ENCODE results near the gene THUMPD3.

The THUMPD3 gene, protein sequence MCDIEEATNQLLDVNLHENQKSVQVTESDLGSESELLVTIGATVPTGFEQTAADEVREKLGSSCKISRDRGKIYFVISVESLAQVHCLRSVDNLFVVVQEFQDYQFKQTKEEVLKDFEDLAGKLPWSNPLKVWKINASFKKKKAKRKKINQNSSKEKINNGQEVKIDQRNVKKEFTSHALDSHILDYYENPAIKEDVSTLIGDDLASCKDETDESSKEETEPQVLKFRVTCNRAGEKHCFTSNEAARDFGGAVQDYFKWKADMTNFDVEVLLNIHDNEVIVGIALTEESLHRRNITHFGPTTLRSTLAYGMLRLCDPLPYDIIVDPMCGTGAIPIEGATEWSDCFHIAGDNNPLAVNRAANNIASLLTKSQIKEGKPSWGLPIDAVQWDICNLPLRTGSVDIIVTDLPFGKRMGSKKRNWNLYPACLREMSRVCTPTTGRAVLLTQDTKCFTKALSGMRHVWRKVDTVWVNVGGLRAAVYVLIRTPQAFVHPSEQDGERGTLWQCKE

DNA sequence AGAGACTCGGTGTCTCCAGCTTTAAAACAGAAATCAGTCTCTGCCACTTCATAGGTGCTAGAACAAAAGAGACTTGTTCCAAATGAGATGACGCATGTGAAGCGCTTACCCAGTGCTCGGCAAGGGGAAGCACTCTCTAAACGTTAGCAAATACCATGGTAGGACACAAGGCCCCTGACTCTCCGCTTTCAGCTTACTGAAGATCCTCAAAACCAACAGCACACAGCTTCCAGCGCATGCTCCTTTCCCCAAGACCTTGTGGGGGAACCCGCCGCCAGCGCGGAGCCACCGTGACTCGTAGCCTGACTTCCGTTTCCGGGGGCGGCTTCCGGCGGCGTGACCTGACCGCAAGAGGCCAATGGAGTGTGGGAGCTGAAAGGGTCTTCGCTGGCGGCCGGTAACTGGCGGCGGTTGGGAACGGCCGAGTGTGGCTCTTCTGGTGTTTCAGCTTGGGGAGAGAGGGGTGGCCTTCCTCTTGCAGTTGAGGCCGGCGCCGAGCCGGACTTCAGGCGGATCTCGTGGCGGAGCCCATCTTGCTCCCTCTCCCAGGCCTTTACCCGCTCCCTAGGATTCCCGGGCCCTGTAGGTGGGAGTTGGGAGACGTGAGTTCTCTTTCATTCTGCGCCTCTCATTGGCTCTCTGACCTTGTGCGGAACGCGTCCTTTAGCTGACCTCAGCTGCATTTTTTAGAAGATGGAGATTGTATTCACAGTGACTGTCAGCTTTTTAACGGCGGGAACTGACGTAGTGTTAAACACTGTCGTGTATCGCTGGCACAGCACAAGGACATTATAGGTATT, at the start of gene THUMPD3:
THUMPD3 (plus strand) TSS at position 324 of the 800 bp plus-strand sequence. CDS start 2,015 bp downstream, outside the sequence.
- peak; percentile 88 for DNase-seq (ENCODE audit: low spot score)

DNA sequence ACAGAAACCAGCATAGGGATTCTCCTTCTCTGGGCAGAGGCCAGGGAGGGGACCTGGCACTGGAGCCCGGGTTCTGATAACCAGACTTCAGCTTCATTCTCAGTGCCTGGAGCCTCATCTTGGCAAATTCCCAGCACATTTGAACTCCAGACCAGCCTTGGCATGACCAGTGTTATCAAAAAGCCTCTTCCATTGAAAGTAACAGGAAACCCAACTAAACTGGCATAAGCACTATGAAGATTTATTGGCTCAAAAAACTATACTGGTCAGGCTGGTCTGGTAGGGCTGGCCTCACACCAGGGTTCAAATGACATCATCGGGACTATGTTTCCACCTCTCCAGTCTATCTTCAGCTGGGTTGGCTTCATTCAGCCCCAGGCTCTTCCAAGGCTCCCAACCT, 48.1 kb upstream of the THUMPD3 start:
- no peak for DNase-seq (ENCODE audit: low spot score)

DNA sequence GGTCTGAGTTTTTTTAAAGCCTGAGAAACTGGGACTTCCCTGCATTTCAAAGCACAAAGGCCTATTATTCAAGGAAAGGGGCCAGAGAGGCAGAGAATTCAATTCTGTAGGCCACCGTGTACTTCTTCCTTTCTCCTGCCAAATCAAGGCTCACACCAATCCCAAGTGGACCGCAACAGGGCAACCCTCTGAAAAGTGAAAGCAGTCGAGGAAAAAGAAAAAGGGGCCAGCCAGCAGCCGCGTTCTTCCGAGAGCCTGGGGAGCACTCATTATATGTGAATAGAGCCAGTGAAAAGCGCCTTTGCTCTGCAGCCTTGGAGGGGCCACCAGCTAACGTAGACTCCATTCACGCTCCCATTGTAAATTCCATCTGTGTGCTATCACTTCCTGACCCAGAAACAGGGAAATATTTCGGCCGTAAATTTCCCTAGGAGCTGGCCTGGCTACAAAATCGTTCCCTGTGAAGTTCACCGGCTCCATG, 45.9 kb upstream of the THUMPD3 start:
- no peak for DNase-seq (ENCODE audit: low spot score)

DNA sequence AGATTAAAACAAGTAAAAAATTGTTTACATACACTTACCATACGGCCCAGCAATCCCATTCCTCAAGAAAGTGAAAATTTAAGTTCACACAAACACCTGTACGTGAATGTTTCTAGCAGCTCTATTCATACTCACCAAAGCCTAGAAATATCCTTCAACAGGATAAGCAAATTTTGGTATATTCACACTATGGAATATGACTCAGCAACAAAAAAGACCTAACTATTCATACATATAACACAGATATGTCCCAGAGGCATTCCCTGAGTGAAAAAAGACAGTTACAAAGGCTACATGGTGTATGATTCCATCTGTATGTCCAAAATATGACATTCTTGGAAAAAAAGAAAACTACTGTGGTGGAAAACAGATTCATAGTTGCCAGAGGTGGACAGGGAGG, 40.1 kb upstream of the THUMPD3 start:
- no peak for DNase-seq (ENCODE audit: low spot score)

DNA sequence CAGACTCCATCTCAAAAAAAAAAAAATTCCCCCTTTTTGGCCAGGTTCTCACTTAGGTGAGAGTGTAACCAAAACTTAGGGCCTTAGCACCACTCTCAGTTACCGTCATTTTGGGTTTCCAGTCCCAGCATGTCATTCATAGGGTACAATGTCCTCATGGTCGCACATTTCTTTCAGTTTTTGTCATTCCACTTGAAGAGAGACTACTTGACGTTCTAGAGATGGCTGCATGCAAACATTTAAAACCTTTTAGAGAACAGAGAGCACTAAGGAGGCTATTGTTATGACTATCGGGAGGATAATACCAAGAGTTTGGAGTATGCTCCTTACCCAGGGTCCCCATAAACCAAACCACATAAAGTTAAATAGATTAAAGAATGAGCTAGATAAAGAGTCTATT, 37.9 kb upstream of the THUMPD3 start:
- DNase-seq (ENCODE audit: low spot score) = no peak

DNA sequence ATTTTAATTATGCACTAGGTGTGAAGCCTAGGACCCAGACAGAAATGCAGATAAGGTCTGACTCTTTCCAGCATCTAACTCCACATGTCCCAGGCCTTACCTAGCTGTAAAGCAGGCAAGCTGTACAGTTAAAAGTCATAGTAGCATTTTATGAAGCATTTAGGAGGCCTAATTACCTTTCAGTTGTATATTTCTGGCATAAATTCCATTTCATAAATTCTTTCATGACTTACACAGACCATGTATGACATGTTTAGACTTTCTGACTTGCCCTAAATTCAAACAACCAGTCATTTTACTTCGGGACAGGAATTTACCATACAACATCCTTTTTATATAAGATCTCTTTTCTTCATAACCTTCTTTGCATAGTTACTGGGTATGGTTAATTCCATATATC, 35.3 kb upstream of the THUMPD3 start:
- DNase-seq (ENCODE audit: low spot score) = no peak

DNA sequence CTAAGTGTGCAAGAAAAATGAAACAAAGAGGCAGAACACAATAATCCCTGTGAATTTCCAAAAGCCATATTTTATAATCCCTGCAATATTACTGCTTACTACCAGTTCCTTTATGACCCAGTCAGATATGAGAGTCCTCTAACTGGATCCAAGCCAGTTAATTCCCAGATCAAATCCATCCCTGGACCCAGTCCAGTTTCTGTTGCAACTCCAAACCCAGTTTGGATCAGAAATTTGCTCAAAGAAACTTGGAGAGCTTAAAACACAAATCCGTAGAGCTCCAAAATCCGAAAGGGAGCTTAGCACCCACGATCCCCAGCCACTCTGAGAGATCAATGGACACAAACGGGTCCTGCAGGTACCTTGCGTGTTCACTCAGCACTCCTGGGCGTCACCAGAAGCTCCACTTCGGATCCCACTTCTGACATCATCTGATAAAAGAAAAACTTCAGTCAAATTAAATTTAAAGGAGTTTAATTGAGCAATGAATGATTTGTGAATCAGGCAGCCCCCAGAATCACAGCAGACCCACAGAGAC, 32.6 kb upstream of the THUMPD3 start:
- no peak for DNase-seq (ENCODE audit: low spot score)

DNA sequence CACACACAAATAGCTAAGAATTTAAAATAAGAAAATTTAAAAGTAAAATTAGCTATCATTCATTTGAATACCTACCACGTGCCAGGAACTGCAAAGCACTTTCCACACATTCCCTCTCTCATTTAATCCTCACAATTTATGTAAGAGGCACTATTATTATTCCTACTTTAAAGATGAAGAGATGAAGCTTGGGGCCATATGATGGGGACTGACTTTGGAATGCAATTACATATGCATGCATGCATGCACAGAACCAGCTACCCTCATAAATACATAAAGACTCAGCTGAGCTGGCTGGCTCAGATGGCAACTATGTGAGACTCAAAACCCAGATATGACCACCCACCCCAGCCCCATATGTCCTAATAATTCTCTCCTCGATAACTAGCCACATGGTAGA, 31.7 kb upstream of the THUMPD3 start:
- no peak for DNase-seq (ENCODE audit: low spot score)

DNA sequence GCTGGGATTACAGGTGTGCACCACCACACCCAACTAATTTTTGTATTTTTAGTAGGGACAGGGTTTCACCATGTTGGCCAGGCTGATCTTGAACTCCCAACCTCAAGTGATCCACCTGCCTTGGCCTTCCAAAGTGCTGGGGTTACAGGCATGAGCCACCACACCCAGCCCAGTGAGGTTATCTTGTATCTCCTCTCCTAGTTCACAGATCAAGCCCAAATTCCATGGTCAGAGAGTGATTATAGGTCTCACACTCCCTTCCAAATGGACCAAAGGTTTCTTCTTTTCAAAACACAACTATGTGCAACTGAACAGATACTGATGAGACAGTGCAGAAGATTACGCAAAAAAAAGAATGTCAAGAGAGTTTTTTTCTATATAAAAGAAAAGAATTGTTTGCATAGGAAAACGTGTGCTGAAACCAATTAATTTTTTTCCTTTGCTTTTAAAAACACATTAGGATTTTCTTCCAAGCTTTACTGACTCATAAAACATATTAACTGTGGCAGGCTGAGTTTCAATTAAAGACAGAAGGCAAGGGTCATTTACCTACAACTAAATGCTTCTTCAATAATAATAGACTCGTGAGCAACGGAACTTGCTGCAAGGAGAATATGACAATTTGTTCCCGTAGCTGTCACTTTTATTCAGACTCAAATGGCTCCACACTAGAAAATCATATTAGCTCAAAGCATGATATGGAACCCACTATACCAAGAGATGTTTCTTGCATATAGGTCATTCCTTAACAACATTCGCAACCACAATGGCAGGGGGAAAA, 30.4 kb upstream of the THUMPD3 start:
- no peak for DNase-seq (ENCODE audit: low spot score)

DNA sequence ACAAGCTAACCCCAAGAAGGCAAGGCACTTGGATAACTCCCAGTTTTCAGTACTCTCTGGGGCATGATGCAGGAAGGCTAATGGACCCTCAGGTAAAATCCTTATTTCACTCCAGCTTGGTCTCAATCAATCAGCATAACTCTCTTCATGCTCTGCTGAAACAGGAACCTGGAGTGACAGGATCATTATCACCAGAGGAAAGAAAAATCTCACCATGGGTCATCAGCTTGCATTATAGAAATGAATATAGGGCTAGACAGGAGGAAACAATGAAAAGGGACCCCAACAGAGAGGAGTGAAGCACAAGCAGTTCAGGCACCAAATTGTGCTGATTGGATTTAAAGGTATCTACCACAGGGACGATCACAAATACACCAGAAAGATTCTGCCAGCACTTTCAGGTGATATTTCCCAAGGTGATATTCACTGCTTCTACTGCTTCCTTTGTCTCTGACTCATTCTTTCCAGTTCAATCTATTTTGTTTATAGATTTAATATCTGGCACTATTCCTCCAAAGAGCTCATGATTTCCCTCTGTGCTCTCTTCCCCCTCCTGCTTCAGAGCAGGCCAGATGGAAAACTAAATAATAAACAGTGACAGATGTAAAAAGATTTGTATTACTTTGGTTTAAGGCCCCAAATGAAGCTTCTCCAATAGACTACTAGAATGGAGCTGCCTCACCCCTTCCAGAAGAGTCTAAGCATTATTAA, 22.9 kb upstream of the THUMPD3 start:
- DNase-seq (ENCODE audit: low spot score) = no peak

DNA sequence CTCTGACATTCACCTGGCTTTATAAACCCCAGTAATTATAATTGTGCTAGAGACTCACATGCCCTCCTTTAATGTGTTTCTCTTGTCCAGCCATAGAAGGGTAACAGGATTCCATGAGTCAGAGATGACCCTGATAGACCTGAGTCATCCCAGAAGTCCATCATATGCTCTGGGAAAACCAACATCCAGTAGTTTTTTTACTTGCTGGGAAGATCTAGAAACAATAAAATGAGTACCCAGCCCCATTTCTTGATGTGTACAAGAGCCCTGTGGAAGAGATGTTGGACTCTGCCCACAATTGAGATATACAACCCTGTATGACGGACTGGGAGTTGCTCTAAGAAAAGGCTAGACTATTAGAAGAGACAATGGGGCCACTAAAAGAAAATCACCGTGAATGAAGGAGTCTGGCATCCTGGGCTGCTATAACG, 22.4 kb upstream of the THUMPD3 start:
- DNase-seq (ENCODE audit: low spot score) = peak; percentile 40

DNA sequence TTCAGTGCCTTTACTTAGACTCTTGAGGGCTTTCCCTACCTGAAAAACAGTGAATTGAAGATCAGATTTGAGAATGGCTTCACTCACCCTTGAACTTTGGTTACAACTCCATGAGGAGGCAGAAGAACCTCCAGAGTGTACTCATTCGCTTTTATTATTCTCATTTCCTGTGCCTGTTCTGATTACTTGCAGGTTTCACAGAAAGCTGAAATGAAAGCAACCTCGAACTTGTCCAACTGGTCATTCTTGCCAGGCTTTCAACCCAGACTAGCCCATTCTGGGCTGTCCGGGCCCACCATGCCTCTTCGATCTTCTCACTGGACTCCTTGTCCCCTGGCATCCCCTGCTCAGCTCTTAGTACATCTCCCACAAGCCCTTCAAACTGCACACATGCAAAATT, 20.2 kb upstream of the THUMPD3 start:
- DNase-seq (ENCODE audit: low spot score) = no peak

DNA sequence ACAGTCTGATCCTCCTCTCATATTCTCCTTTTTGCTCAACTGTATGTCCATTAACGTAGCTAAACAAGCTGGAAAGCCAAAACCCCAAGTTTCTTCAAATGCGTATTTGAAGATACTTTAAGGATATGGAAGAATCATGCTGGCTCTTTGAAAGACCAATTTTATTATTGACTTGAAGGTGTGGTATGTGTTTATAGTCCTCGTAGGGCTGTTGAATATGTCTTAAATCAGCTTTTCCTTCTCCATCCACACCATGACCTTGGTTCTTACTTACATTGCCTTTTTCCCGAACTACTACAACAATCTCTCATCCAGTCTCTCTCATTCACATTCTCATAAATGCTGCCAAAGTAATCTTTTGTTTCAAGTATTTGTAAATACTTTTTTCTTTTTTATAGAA, 19.7 kb upstream of the THUMPD3 start:
- DNase-seq (ENCODE audit: low spot score) = no peak

DNA sequence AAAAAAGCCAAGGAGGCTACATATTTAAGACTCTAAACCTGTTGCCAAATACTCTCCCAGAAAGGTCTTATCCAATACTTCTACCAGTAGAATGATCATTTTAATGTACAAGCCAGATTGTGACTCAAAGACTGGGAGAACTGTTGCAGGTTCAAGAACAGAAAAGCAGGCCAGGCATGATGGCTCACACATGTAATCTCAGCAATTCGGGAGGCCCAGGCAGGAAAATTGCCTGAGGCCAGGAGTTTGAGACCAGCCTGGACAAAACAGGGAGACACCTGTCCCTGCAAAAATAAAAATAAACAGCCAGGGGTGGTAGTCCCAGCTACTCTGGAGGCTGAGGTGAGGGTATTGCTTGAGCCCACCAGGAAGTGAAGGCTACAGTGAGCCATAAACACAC, 17.8 kb upstream of the THUMPD3 start:
- DNase-seq (ENCODE audit: low spot score) = no peak

DNA sequence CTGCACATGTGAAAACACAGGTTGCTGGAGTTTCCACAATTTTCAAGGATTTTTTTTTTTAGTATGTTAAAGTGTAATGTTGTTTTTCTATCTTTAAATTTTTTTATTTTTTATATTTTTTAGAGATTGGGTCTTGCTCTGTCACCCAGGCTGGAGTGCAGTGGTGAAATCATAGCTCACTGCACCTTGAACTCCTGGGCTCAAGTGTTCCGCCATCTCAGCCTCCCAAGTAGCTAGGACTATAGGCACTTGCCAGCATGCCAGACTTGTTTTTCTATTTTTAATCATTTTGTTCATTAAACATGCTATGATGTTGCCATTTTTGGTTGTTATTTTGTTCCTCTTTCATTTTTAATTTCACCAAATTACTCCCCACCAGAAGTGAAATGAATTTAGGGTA, 16.7 kb upstream of the THUMPD3 start:
- no peak for DNase-seq (ENCODE audit: low spot score)

DNA sequence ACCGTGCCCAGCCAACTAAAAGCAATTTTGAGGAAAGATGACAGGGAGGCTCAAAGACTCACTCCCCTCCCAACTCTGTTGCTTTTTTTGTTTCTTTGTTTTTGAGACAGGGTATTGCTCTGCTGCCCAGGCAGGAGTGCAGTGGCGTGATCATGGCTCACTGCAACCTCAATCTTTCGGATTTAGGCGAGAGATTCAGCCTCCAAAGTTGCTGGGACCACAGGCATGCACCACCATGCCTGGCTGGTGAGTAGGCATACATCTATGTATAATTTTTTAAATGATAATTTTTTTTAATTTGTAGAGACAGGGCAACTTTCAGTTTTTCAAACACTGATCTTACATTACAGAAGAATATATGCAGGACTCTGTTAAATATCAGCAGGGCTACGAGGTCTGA, 15.8 kb upstream of the THUMPD3 start:
- DNase-seq (ENCODE audit: low spot score) = no peak

DNA sequence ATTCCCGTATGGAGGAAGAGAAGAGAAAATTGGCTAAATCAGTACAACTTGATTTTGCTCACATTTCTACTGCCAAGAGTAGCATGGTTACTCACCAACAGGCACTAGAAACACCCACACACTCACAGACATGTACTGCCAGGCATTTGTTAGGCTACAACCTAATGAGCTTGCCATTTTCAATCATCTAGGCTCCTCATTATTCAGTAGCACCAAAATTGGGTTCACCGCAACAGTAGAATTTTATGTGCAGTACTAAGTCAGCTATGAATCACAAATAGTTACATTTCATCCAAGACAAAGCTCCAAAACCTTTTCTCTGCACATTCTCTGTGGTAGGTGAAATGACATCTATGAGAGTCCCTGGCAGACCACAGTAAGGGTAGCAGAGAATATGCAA, 15.0 kb upstream of the THUMPD3 start:
- DNase-seq (ENCODE audit: low spot score) = no peak

DNA sequence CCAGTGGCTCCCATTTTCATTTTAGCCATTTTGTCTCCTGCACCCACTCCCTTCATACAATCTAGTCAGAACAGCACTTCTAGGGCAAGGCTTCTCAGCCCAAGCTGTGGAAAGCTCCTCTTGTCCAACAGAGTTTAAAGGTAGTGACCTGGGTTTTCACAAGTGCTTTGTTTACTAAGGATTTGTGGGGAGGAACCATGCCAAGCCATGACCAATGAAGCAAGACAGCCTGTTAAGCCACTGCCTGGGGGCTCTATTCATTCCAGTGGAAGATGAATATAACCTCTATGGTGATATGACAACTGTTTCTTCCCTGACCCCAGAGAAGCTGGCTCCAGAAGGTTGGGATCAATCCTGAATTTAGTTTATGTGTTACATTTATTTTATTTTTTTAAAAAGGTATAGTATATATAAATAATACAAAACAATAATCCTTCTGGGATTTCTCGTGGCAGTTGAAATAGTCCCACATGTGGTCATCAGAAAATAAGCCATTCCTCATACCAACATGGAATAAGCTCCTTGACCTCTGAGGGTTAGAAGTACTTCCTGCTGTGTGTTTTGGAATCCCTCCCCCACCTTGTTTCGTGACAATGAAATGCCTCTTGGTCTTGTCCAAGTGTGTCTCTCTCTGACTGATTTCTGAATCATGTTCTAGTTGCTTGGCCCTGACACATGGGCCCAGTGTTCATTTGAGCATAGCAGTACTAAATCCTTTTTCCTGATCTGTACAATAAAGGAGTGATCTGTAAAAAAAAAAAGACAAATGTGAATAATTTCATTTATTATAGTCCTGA, 13.3 kb upstream of the THUMPD3 start:
- no peak for DNase-seq (ENCODE audit: low spot score)

DNA sequence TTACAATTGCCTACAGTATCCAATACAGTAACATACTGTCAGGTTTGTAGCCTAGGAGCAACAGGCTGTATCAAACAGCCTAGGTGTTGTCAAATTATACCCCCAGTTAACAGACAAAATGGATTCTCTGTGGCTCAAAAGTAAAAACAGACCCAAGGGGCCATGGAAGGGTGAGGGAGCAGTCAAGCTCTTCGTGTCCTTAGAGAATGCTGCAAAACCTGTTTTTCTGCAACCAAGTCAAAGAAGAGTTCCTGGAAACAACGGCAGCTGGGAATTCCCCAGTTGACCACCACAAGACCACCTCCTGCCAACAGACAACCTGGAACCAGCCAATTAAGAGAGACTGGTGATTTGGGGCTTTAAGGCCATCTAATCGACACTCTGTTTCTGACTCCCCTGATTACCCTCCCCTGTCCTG, 11.1 kb upstream of the THUMPD3 start:
- DNase-seq (ENCODE audit: low spot score) = no peak

All from SW480 (cell line).